Karpas-422 (cell line): ENCODE data around the gene RAD51B. TPM values are rescaled to one million over a fixed set of nuclear protein-coding genes. Genes with fewer than 3 reads are reported as not detected.

Source experiments
- DNase-seq: peaks from one replicate; pipeline ENCODE4 v3.0.0-alpha.2; 2015
- H2AFZ ChIP-seq: fragments of 200-600 bp; sonication (generic); 2 replicates; pipeline ENCODE4 v1.6.1; 2014; ENCODE audit warnings: antibody characterized with exemption, low read length, mixed read lengths
- H3K27ac ChIP-seq: fragments of 200-600 bp; sonication (generic); 2 replicates; pipeline ENCODE4 v1.5.1; 2014; ENCODE audit warnings: mild to moderate bottlenecking, low read length, moderate library complexity
- H3K27me3 ChIP-seq: fragments of 200-600 bp; sonication (generic); 2 replicates; pipeline ENCODE4 v1.6.1; 2014; ENCODE audit warnings: low read length, mixed read lengths
- H3K36me3 ChIP-seq: fragments of 200-600 bp; sonication (generic); 2 replicates; pipeline ENCODE4 v1.6.1; 2014; ENCODE audit warnings: low read length, mixed read lengths; ENCODE audit not compliant: insufficient read depth
- H3K4me1 ChIP-seq: fragments of 200-600 bp; sonication (generic); 2 replicates; pipeline ENCODE4 v1.6.1; 2014; ENCODE audit warnings: mild to moderate bottlenecking, low read length, mixed read lengths
- H3K4me2 ChIP-seq: fragments of 200-600 bp; sonication (generic); 2 replicates; pipeline ENCODE4 v1.6.1; 2014; ENCODE audit warnings: low read length, low read depth, mild to moderate bottlenecking; ENCODE audit not compliant: poor library complexity, severe bottlenecking
- H3K4me3 ChIP-seq: fragments of 200-600 bp; sonication (generic); 2 replicates; pipeline ENCODE4 v1.5.1; 2014; ENCODE audit warnings: mild to moderate bottlenecking, antibody characterized with exemption, low read length, mixed read lengths
- H3K79me2 ChIP-seq: fragments of 200-600 bp; sonication (generic); 2 replicates; pipeline ENCODE4 v1.6.1; 2014; ENCODE audit warnings: mild to moderate bottlenecking, low read length, mixed read lengths
- H3K9ac ChIP-seq: fragments of 200-600 bp; sonication (generic); 2 replicates; pipeline ENCODE4 v1.6.0; 2014; ENCODE audit warnings: low read length
- H3K9me2 ChIP-seq: fragments of 200-600 bp; sonication (generic), shearing (Covaris generic); replicated peaks from 2 replicates; pipeline ENCODE4 v1.6.0; 2014; ENCODE audit warnings: mild to moderate bottlenecking, low read length, moderate library complexity; ENCODE audit not compliant: insufficient read depth
- H3K9me3 ChIP-seq: fragments of 300-700, 200-600 bp; sonication (generic); 2 replicates; pipeline ENCODE4 v1.6.1; 2014; ENCODE audit warnings: low read length, mixed read lengths
- H4K20me1 ChIP-seq: fragments of 200-600 bp; sonication (generic); 2 replicates; pipeline ENCODE4 v1.6.1; 2014; ENCODE audit warnings: mild to moderate bottlenecking, antibody characterized with exemption, low read length, low read depth; ENCODE audit not compliant: insufficient read depth
- total RNA-seq: library from RNA; depleted of rRNA; stranded (reverse); fragments of >200 nt; shearing (Covaris generic); gene quantifications from 2 replicates; pipeline ENCODE4 v1.2.3, GENCODE V29; 2014; ENCODE audit warnings: low replicate concordance

Gene RAD51B
- total RNA-seq, 1 experiment from 2014 or later, result 107 TPM

- no peak overlapping the region for H3K27ac ChIP-seq
- no peaks in the 10 kb centered on the region for H3K79me2 ChIP-seq
- peaks cover 53% of the 10 kb centered on the region for H3K4me1 ChIP-seq
- no peak overlapping the region for H3K4me3 ChIP-seq
- H3K9me3 ChIP-seq, result no peaks in the 10 kb centered on the region
- no peaks in the 10 kb centered on the region for H3K27me3 ChIP-seq
- no peak for DNase-seq
- no peak overlapping the region for H3K9ac ChIP-seq
- peak overlapping the region; percentile 61 for H3K4me2 ChIP-seq
- H2AFZ ChIP-seq, result no peak overlapping the region
- H3K36me3 ChIP-seq, result no peaks in the 10 kb centered on the region
- H3K9me2 ChIP-seq, result no peaks in the 10 kb centered on the region
- H4K20me1 ChIP-seq, result no peaks in the 10 kb centered on the region
Observed at GRCh38 chr14:68278576-68279436, 459.2 kb downstream of the RAD51B start.

- Histone ChIP-seq H2AFZ (no peak overlapping the region), H3K9me2 (no peaks in the 10 kb centered on the region), H3K79me2 (no peaks in the 10 kb centered on the region), H3K9me3 (no peaks in the 10 kb centered on the region), H3K4me2 (peak overlapping the region; percentile 61), H3K27me3 (no peaks in the 10 kb centered on the region), H3K36me3 (no peaks in the 10 kb centered on the region), H3K4me3 (no peak overlapping the region), H3K27ac (no peak overlapping the region), H3K4me1 (peaks cover 52% of the 10 kb centered on the region), H3K9ac (no peak overlapping the region), H4K20me1 (no peaks in the 10 kb centered on the region)
- no peak for DNase-seq
Observed at GRCh38 chr14:68279437-68279720, 459.8 kb downstream of the RAD51B start.

DNA sequence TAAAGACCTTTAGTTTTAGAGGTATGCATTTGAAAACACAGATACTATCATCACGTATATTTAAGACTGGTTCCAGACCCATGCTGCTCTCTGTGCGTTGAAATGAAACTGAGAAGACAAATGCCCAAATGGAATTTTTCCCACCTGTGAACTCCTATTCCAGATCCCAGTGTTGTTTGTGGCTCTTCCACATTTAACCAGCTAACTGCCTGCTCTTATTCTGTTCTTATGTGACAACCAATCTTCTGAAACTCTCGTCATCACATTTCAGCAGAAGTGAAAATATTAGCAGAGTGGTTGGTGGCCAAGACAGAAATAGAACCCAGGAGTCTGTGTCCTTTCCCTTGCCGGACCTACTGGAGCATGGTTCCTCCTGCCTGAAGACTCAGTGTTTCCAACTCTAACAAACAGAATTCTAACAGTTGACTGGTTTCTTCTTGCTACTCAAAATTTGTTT lies 460.2 kb downstream of the RAD51B start:
- Histone ChIP-seq H3K9me2 (no peaks in the 10 kb centered on the region), H3K9me3 (no peaks in the 10 kb centered on the region), H3K79me2 (no peaks in the 10 kb centered on the region), H3K27me3 (no peaks in the 10 kb centered on the region), H3K9ac (peak overlapping the region; percentile 18; the same call in 1 of the 2 replicates), H3K36me3 (no peaks in the 10 kb centered on the region), H3K27ac (no peak overlapping the region), H2AFZ (no peak overlapping the region), H4K20me1 (no peaks in the 10 kb centered on the region), H3K4me2 (peak overlapping the region; percentile 61), H3K4me3 (peak overlapping the region; percentile 42), H3K4me1 (peaks cover 48% of the 10 kb centered on the region)
- DNase-seq, result peak; percentile 80

GRCh38 chr14:68281497-68281896 lies 461.9 kb downstream of the RAD51B start:
- H3K79me2 ChIP-seq, result no peaks in the 10 kb centered on the region
- no peak overlapping the region for H3K4me3 ChIP-seq
- no peaks in the 10 kb centered on the region for H3K27me3 ChIP-seq
- H3K27ac ChIP-seq, result no peak overlapping the region
- H2AFZ ChIP-seq, result no peak overlapping the region
- DNase-seq, result no peak
- H4K20me1 ChIP-seq, result no peaks in the 10 kb centered on the region
- no peak overlapping the region for H3K4me2 ChIP-seq
- H3K9ac ChIP-seq, result no peak overlapping the region
- H3K9me3 ChIP-seq, result no peaks in the 10 kb centered on the region
- H3K4me1 ChIP-seq, result peaks cover 35% of the 10 kb centered on the region
- no peaks in the 10 kb centered on the region for H3K36me3 ChIP-seq
- H3K9me2 ChIP-seq, result no peaks in the 10 kb centered on the region

DNA sequence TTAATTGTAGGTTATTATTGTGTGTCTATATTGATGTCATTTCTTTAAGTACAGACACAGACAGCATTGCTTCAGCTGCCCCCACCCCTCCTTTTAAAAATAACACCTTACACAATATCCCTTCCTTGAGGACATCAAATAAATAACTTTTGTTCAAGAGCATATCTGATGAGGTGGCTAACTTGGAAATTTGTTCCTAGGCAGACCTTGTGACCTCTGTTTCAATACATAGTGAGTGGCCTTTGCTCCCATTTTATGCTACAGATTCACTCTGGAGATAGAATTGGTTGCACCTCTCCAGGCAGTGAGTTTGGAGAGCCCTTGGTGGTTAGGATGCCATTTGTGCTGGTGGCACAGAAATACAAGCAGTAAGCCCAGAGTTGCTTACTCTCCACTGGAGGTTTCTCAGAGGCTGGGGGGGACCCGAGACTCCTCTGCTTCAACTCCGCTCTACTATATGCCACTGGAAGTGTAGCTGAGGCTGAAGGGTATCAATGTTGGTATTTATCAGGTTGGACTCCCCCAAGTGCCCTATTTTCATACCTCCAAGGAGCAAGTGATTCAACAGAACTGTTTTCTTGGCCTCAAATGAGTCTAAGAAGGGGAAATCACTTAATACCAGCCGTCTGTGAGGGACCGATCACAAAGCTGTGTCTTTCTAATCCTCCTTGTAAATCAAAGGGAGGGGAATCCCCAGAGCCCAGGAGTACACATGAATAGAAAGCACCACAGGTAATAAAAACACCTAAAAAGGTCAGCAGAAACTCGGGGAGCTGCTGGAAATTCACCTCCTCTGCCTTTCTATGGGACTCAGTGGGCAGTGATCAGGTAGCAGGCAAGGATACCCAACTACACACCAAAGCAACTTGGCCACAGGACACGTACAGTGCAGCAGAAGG lies 463.1 kb downstream of the RAD51B start:
- peaks cover 35% of the 10 kb centered on the region for H3K4me1 ChIP-seq
- H3K9me2 ChIP-seq, result no peaks in the 10 kb centered on the region
- peak overlapping the region; percentile 1 for H3K4me2 ChIP-seq
- no peaks in the 10 kb centered on the region for H3K79me2 ChIP-seq
- DNase-seq, result no peak
- no peaks in the 10 kb centered on the region for H4K20me1 ChIP-seq
- no peaks in the 10 kb centered on the region for H3K9me3 ChIP-seq
- 0 out of 2 replicates have a peak overlapping the region, but pooled peaks have one; percentile 1 for H3K9ac ChIP-seq
- no peak overlapping the region for H3K27ac ChIP-seq
- H3K27me3 ChIP-seq, result no peaks in the 10 kb centered on the region
- no peak overlapping the region for H2AFZ ChIP-seq
- H3K36me3 ChIP-seq, result no peaks in the 10 kb centered on the region
- no peak overlapping the region for H3K4me3 ChIP-seq

DNA sequence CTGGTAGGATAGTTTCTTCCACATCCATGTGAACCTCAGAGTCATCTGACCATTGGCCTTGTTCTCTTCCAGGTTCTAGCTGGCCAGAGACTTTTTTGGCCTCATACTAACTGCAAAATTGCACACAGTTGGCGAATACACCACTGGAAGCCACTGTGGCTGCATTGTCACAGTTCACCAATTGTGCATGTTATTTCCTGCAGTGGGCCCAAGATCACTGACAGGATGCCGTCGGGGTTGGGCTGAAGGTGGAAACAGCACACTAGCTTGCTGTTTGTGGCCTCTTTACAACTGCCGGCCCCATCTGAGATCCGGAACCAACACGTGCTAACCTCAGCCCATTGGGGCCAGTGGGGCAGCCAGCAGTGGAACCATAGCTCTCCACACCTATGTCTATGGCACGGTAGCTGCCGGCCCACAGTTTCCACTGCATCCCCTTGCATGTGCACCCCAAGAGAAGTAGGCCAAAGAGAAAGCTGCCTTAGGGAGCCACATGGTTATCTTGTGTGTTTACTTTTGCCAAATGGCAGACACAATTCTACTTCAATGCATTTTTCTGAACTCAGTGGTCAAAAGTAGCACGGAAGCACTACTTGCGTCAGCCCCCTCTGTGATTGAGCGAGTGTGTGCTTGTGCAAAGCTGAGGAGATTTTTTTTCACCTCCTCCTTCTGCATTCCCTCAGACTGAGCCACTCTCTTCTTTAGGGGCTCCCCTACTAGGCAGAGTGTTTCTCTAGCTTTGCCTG lies 464.0 kb downstream of the RAD51B start:
- Histone ChIP-seq H3K4me1 (peaks cover 35% of the 10 kb centered on the region), H3K4me2 (peak overlapping the region; percentile 1), H3K79me2 (no peaks in the 10 kb centered on the region), H2AFZ (no peak overlapping the region; the same call in 1 of the 2 replicates), H3K27ac (no peak overlapping the region), H4K20me1 (no peaks in the 10 kb centered on the region), H3K9me2 (no peaks in the 10 kb centered on the region), H3K4me3 (no peak overlapping the region), H3K36me3 (no peaks in the 10 kb centered on the region), H3K9ac (0 out of 2 replicates have a peak overlapping the region, but pooled peaks have one; percentile 1), H3K27me3 (no peaks in the 10 kb centered on the region), H3K9me3 (no peaks in the 10 kb centered on the region)
- DNase-seq, result peak; percentile 72

DNA sequence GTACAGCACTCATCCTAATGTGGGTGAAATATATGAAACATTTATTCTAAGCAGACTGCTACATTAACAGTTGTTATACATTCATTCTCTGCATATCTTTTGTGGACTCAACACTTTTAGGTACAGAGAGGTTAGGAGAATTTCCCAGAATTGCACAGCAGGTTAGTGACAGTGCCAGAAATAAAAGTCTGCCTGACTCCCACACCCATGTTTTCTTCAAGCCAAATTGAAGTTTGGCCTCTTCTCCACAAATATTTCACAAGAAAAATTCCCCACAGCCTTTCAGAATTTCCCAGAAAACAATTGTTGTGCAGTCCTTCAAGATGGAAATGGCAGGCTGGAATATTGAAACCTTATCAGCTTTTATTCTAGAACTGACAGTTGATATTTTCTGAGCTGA lies 464.8 kb downstream of the RAD51B start:
- Histone ChIP-seq H3K4me2 (no peak overlapping the region), H3K4me3 (no peak overlapping the region), H3K9me3 (no peaks in the 10 kb centered on the region), H3K9me2 (no peaks in the 10 kb centered on the region), H3K79me2 (no peaks in the 10 kb centered on the region), H3K4me1 (peaks cover 30% of the 10 kb centered on the region), H2AFZ (no peak overlapping the region), H3K27me3 (no peaks in the 10 kb centered on the region), H3K27ac (no peak overlapping the region), H3K36me3 (no peaks in the 10 kb centered on the region), H3K9ac (no peak overlapping the region), H4K20me1 (no peaks in the 10 kb centered on the region)
- no peak for DNase-seq
